IPS-18c (cell line): ENCODE data around the gene CPT1B.
A peak's percentile ranks its signal among the peaks of the same experiment; 100 is the strongest.

Experiments
- H3K4me3 ChIP-seq: 2 replicates; pipeline ENCODE4 v1.7.0; 2013; ENCODE audit warnings: low read depth, mild to moderate bottlenecking, low read length, moderate library complexity; ENCODE audit not compliant: insufficient read depth
- H3K9me3 ChIP-seq: one replicate; pipeline ENCODE4 v1.6.1; 2013; ENCODE audit warnings: mild to moderate bottlenecking, low read length, moderate library complexity; ENCODE audit not compliant: control insufficient read depth, insufficient read depth

CPT1B gene

DNA sequence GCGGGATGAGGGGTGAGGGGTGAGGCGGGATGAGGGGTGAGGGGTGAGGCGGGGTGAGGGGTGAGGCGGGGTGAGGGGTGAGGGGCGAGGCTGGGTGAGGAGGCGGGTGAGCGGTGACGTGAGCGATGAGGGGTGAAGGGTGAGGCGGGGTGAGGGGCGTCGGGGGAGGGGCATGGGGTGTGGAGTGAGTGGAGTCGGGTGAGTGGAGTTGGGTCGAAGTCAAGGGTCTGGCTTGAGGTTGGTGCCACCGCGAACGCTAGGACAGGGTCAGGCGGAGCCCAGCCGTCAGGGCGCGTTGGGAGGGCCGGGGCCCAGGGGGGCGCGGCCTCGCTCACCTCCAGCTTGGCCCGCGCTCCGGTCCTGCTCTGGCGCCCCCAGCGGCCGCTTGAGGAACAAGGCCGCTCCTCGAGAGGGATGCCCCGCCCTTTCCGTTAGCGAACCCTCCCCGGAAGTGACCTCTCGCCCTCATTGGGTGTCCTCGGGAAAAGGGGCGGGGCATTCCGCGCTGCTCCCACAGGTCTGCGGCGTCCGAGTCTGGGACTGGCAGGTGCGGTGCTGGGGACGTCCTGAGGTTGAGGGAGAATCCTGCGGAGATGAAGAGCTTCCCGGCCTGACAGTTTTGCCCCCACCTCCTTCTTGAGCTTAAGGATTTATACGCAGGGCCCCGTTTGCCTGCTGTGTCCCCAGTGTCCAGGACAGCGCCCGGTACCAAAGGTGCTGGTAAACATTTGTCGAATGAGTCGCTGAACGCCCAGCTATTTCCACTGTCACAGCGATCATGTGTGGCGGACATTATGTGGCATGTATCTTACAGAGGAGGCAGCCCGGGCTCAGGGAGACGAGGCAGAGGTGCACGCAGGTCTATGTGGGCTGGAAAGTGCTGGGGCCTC lies 15.5 kb downstream of the CPT1B start, which contains the start of gene SYCE3:
TSS of gene SYCE3 (minus strand) at position 397 of the 890 bp plus-strand sequence. CDS start 6,514 bp downstream, outside the sequence.
- Histone ChIP-seq H3K4me3 (peak within 1 kb of the TSS; percentile 70), H3K9me3 (no peaks in the 10 kb centered on the region)

DNA sequence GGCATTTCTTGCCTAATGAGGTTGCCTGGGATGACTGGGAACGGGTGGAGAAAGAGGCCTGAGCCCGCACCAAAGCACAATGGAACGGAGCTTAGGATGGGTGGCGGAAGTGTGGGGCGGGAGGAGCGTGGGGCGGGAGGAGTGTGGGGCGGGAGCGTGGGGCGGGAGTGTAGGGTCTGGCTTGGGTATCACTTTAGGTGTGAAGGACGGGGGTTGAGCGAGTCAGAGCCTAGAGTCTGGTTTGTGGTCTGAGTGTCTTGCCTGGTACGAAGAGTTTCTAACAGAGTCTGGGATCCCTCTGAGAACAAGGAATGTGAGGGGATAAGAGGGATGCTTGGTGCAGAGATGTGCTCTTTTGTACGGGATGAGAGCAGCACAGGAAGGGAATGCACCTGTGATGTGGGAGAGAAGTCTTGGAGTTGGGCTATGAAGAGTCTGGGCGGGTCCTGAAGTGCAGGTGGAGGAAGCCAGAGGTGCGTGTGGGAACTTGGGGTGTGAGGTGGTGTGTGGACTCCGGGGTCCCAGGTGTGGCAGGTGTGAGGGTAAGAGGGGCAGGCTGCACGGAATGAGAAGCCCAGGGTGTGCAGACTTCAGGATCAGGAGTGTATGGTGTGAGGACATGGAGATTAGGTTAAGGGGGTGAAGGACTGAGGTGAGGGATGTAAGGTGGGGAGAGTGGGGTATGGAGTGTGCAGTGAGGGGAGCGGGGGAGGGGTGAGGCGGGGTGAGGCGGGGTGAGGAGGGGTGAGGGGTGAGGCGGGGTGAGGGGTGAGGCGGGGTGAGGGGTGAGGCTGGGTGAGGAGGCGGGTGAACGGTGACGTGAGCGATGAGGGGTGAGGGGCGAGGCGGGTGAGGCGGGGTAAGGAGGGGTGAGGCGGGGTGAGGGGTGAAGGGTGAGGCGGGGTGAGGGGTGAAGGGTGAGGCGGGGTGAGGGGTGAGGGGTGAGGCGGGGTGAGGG lies 16.5 kb downstream of the CPT1B start:
- H3K9me3 ChIP-seq, result no peaks in the 10 kb centered on the region
- no peak overlapping the region for H3K4me3 ChIP-seq

DNA sequence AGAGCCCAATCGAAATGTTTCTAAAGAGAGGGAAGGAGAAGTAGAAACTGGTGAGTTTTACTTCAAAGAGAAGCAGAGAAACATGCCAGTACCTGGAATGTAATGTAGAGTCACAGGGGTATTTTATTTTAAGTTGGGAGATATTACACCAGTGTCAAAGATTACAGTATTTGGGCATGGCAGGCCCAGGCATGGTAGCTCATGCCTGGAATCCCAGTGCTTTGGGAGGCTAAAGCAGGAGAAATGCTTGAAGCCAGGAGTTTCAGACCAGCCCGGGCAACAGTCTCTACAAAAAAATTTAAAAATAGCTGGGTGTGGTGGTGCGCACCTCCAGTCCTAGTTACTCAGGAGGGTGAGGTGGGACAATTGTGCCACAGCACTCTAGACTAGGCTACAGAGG lies 18.2 kb downstream of the CPT1B start:
- no peaks in the 10 kb centered on the region for H3K9me3 ChIP-seq
- no peak overlapping the region for H3K4me3 ChIP-seq

DNA sequence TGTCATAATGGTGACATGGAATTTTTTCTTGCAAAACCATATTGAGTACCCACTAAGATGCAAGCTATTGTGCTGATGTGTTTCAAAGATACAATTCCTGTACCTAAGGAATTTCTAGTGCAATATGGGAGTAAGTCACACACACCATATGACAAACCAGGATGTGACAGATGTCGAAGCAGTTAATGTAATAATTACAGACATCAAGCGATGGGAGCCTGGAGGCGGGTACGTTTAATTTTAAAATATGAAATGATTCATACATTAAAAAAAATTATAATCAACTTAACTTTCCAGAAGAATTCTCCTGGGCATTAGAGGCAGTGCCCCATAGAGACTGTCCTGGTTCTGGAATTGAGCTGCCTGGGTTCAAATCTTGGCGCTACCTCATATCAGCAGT lies 21.5 kb downstream of the CPT1B start:
- H3K9me3 ChIP-seq, result no peaks in the 10 kb centered on the region

DNA sequence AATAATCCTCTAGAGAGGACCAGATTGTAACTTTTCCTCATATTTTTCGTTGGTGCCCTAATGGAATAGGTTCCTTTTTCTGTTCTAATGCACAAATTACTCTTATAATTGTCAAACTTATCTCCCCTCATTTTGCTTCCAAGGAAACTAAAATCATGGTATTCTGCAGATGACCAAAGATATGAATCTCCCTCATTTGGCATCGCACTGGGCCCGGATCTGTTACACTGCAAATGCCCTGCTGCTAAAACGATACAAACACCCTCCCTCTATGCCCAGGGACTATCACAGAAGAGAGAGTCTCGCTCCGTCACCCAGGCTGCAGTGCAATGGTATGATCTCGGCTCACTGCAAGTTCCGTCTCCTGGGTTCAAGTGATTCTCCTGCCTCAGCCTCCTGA lies 24.9 kb downstream of the CPT1B start:
- Histone ChIP-seq H3K4me3 (no peak overlapping the region), H3K9me3 (no peaks in the 10 kb centered on the region)

More for the DNA sequence above, 21.5 kb downstream of the CPT1B start:
- no peak overlapping the region for H3K4me3 ChIP-seq

DNA sequence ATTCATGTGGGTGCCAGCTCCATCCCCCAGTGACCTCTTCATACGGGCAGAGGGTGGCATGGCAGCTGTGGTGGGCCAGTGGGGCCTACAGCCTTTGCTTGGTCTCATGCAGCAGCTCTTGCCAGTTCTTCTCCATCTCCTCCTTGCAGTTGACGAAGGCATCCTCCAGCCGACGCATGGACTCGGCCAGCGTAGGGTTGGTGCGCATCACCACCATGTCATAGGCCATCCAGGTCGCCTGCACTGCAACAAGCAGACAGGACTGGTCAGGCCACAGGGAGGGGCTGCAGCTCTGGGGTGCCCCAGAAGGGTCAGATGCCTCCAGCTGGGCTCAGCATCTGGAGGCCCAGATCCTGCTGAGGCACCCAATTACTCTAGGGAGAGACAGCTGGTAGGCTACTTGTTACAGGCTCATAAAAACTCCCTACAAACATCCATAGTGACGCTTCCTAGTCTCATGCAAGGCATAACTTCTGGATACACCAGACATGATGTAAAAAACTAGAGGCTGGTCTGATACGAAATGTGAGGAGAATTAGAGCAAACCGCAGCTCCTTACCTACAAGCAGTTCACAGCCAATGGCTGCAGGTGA lies 27.0 kb downstream of the CPT1B start:
- Histone ChIP-seq H3K9me3 (no peaks in the 10 kb centered on the region), H3K4me3 (no peak overlapping the region)

DNA sequence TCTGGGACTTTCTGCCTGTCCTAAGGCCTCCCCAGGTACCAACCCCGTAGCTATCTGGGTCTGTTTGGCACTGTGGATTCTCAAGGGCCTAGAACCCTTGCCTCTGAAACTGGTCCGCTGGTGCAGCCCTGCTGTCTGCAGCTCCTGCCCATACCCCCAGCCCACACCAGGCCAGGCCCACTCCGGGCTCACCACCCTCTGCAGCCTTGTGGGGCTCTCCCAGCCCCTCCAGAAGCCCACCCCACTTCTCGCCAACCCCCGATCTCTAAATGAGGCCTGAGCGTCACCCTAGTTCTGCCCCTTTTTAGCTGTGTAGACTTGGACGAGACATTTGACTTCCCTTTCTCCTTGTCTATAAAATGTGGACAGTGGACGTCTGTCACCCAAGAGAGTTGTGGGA lies 27.8 kb downstream of the CPT1B start:
- Histone ChIP-seq H3K4me3 (no peak overlapping the region), H3K9me3 (no peaks in the 10 kb centered on the region)

DNA sequence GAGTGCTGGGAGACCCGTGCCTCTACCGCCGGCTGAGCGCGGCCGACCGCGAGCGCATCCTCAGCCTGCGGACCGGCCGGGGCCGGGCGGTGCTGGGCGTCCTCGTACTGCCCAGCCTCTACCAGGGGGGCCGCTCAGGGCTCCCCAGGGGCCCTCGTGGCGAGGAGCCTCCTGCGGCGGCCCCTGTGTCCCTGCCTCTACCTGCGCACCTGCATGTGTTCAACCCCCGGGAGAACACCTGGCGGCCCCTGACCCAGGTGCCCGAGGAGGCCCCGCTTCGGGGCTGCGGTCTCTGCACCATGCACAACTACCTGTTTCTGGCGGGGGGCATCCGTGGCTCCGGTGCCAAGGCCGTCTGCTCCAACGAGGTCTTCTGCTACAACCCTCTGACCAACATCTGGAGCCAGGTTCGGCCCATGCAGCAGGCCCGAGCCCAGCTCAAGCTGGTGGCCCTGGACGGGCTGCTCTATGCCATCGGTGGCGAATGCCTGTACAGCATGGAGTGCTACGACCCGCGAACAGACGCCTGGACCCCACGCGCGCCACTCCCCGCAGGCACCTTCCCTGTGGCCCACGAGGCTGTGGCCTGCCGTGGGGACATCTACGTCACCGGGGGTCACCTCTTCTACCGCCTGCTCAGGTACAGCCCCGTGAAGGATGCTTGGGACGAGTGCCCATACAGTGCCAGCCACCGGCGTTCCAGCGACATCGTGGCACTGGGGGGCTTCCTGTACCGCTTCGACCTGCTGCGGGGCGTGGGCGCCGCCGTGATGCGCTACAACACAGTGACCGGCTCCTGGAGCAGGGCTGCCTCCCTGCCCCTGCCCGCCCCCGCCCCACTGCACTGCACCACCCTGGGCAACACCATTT lies 29.1 kb downstream of the CPT1B start:
- no peaks in the 10 kb centered on the region for H3K9me3 ChIP-seq
- no peak overlapping the region for H3K4me3 ChIP-seq

DNA sequence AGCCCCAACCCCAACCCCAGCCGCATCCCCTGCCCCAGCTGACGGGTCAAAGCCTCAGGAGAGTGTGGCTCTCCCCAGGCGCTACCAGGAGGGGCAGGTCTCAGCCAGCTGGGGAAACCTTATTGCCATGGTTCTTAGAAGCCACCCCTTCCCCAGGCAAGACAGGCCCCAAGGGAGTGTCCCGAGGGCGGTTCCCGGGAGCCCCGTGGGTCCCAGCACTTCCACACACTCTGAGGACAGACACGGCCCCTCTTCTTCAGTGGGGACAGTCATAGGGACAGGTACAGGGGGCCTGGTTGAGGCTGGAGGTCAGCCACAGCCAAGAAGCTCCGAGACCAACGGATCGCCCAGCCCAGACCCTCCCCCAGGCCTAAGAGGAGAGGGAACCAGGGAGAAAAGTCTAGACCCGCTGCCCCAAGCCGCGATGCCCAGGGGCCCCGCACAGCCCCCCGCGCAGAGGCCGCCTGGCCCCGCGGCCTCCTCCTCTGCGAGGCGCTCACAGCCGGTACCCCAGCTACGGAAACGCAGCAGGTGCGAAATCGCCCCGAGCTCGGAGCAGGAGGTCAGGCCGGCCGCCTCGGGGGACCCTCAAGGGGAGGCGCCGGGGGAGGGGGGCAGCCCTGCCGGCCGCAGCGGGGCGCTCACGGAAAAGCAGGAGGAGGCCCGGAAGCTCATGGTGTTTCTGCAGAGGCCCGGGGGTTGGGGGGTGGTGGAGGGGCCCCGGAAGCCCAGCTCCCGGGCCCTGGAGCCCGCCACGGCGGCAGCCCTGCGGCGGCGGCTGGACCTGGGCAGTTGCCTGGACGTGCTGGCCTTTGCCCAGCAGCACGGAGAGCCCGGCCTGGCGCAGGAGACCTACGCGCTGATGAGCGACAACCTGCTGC lies 29.9 kb downstream of the CPT1B start:
- Histone ChIP-seq H3K9me3 (no peaks in the 10 kb centered on the region), H3K4me3 (no peak overlapping the region)

DNA sequence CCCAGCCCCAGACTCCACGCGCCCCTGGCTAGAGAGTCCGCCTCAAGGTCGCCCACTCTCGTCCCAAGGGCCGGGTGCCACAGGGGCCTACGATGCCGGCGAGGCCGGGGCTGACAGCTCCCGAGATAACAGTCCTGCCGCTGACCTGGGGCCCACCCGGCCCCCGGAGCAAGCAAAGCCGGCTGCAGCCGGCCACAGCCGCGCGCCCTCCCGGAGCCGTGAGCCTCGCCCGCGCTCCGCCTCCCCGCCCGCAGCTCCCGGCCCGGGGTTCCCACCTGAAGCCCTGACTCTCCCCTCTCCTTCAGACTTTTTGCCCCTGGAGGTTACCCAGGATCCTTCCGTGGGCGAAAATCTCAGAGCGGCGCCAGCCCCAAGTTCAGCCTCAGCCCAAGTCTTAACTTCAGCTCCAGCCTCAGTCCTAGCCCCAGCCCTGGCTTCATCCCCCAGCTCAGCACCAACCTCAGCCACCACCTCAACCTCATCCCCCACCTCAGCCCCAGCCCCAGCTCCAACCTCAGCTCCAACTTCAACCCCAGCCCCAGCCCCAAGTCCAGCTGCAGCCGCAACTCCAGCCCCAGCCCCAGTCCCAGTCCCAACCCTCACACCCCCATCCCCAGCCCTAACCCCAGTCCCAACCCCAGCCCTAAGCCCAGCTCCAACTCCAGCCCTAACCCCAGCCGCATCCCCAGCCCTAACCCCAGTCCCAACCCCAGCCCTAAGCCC lies 30.8 kb downstream of the CPT1B start:
- Histone ChIP-seq H3K4me3 (no peak overlapping the region), H3K9me3 (no peaks in the 10 kb centered on the region)

DNA sequence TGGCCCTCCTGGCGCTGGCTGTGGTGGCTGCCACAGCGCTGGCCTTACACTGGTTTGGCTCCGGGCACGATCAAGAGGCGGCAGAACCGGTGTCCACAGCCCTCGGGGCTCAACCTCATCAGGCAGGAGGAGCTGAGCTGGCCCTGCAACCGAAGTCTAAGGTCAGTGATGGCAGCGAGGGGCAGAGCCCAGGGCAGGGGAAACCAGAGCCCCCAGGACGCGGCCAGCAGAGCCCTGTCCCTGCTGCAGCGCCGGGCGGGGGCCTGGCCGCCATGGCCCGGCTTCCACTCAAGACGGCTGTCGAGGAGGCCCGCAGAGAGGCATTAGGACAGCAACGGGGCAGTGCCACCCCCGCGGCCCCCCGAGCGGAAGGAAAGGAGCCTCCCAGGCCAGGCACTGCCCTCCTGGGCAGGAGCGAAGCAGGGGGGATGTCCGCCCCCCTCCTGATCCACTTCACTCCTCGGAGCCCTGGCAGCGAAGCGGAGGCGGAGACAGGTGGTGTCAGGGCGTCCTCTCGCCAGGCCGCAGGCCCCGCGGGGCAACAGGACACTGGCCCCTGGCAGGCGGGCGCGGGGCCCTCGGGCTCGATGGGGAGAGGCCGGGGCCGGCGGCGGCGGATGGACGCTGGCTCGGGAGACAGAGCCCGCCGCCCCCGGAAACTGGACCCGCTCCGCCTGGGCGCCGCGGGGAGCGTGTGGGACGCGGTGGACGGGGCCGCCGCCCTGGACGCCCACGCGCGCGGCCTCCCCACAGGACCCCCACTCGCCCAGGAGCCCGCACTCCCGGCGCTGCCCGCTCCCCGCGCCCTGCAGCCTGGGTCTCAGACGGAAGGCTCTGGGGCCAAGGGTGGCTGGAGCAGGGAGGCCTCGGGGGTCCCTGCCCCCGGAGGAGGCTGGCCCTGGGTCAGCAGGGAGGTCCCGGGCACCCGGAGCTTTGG lies 31.6 kb downstream of the CPT1B start:
- no peaks in the 10 kb centered on the region for H3K9me3 ChIP-seq
- no peak overlapping the region for H3K4me3 ChIP-seq

DNA sequence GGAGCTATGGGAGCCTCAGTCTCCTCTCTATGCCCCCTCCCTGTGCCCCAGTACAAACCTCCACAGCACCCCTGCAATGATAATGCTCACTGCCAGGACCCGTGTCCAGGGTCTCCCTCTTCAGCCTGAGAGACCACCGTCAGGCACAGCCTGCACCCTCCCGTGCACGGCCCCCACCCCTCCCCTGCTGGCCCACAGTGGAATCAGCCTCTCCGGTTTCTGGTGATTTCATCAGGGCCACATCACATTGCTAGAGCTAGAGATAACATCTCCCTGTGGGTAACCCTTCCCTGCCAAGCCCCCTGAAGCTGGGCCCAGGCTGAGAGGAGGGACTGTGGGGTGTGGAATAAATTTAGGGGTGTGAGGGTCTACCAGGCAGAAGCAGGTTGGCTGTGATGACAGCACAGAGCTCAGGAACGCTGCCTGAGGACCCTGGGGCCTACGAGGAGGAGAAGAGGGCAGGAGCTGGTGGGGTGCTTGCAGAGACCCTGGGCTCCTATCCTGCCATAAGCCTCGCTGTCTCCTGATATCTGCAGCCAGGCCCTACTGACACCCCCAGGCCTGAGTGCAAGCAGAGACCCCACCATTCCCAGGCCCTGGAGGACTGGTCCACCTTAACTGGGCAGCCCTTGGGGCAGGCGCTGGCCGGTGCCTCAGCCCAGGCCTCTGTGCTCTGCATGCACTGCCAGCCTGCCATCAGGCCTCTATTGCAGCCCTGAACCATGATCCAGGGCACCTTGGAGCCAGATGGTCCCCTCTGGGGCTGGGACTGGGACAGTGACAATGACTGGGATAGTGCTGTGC lies 32.5 kb downstream of the CPT1B start, which contains the start of gene KLHDC7B:
TSS of gene KLHDC7B (plus strand) at position 378 of the 804 bp plus-strand sequence. CDS start at position 723, 345 bp downstream.
- Histone ChIP-seq H3K4me3 (no peak within 1 kb of the TSS), H3K9me3 (no peaks in the 10 kb centered on the region)

DNA sequence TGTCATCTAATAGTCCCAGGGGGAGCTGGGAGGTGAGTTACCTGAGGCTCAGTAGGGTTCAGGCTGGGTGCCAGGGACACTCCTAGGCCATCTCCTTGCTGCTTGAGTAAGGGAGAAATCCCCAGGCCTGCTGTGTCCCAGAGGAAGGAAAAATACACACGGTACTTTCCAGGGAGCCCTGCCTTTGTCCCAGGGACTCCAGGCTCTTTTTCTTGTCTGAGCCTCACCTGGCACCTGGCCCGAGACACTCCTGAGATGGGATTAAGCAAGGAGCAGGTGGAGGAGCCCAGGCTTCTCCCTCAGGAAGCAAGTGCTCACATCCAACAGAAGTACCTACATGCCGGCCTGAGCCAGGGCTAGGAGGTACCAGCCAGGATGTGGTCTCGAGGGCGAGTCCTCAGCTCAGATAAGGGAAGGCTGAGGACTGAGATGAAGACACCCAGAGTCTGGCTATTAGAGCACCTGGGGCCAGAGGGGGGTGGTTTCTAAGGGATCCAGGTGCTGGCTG lies 33.4 kb downstream of the CPT1B start:
- H3K4me3 ChIP-seq, result no peak overlapping the region
- H3K9me3 ChIP-seq, result no peaks in the 10 kb centered on the region
